CD4-positive, CD25-positive, alpha-beta regulatory T cell (primary cell): ENCODE measurements around the gene RNPEP. TPM values are rescaled to one million over a fixed set of nuclear protein-coding genes. Genes with fewer than 3 reads are reported as not detected.
"Not testable (repeated sequence)": the region's sequence is repeated elsewhere in the genome, so short reads cannot be mapped to it uniquely, and the experiment has no call there.

Experiments used
- ATAC-seq, 2 donors: fragments of 150-1000 bp; cut with Tn5 transposase; one replicate each; pipeline ENCODE4 v1.10.0; 2021; ENCODE audit warnings: low read depth in 2 of 2, moderate number of reproducible peaks in 2 of 2, moderate library complexity in 1 of 2
- DNase-seq, 3 donors: peaks; one replicate each; pipeline versions ENCODE4 v3.0.0 to v3.0.0-alpha.2; 2012 to 2022; ENCODE audit warnings: mixed read lengths in 1 of 3
- H3K27ac ChIP-seq: one replicate; pipeline ENCODE4 v1.7.0; 2013; ENCODE audit warnings: mild to moderate bottlenecking, low read length; ENCODE audit not compliant: insufficient read depth, poor library complexity, severe bottlenecking
- H3K27me3 ChIP-seq: one replicate; pipeline ENCODE4 v1.7.0; 2013; ENCODE audit warnings: low read length; ENCODE audit not compliant: control insufficient read depth, insufficient read depth
- H3K36me3 ChIP-seq: one replicate; pipeline ENCODE4 v1.7.0; 2013; ENCODE audit warnings: mild to moderate bottlenecking, low read length, moderate library complexity; ENCODE audit not compliant: control insufficient read depth, insufficient read depth
- H3K4me1 ChIP-seq: 2 replicates; pipeline ENCODE4 v1.7.0; 2013; ENCODE audit warnings: mild to moderate bottlenecking, low read length; ENCODE audit not compliant: insufficient read depth, control insufficient read depth, poor library complexity, severe bottlenecking
- H3K4me3 ChIP-seq: one replicate; pipeline ENCODE4 v1.7.0; 2013; ENCODE audit warnings: low read depth, mild to moderate bottlenecking, low read length, moderate library complexity
- H3K9me3 ChIP-seq, 2 experiments: 1 replicate in 1 of 2; 2 replicates in 1 of 2; pipeline ENCODE4 v1.7.0; 2013; ENCODE audit warnings: low read length in 2 of 2, mild to moderate bottlenecking in 1 of 2, moderate library complexity in 1 of 2; ENCODE audit not compliant: control insufficient read depth in 2 of 2
- H3K27ac Mint-ChIP-seq, 3 donors: one replicate each; pipeline ENCODE4 v1.8.0; 2020 to 2022; ENCODE audit warnings: mild to moderate bottlenecking in 3 of 3, mixed read lengths in 3 of 3, moderate library complexity in 2 of 3
- H3K27me3 Mint-ChIP-seq: one replicate; pipeline ENCODE4 v1.8.0; 2022; ENCODE audit warnings: mild to moderate bottlenecking, mixed read lengths
- H3K36me3 Mint-ChIP-seq: one replicate; pipeline ENCODE4 v1.8.0; 2020; ENCODE audit warnings: mixed read lengths
- H3K4me1 Mint-ChIP-seq, 4 donors: one replicate each; pipeline ENCODE4 v1.8.0; 2020 to 2022; ENCODE audit warnings: mixed read lengths in 4 of 4, mild to moderate bottlenecking in 1 of 4
- H3K4me3 Mint-ChIP-seq, 4 donors: one replicate each; pipeline ENCODE4 v1.8.0; 2020 to 2022; ENCODE audit warnings: mild to moderate bottlenecking in 4 of 4, mixed read lengths in 4 of 4, moderate library complexity in 3 of 4
- H3K9me3 Mint-ChIP-seq, 7 donors: one replicate each; pipeline ENCODE4 v1.8.0; 2020 to 2022; ENCODE audit warnings: mixed read lengths in 7 of 7, mild to moderate bottlenecking in 3 of 7, moderate library complexity in 2 of 7
- polyA plus RNA-seq, 4 donors: library from polyadenylated mRNA; unstranded; fragments of 300-500 nt; fragmentation: Illumina TruSeq; gene quantifications; one replicate each; pipeline ENCODE4 v1.2.3, GENCODE V29; 2021
- total RNA-seq: library from RNA; stranded (reverse); gene quantifications from one replicate; pipeline ENCODE4 v1.2.3, GENCODE V29; 2022

RNPEP gene, protein sequence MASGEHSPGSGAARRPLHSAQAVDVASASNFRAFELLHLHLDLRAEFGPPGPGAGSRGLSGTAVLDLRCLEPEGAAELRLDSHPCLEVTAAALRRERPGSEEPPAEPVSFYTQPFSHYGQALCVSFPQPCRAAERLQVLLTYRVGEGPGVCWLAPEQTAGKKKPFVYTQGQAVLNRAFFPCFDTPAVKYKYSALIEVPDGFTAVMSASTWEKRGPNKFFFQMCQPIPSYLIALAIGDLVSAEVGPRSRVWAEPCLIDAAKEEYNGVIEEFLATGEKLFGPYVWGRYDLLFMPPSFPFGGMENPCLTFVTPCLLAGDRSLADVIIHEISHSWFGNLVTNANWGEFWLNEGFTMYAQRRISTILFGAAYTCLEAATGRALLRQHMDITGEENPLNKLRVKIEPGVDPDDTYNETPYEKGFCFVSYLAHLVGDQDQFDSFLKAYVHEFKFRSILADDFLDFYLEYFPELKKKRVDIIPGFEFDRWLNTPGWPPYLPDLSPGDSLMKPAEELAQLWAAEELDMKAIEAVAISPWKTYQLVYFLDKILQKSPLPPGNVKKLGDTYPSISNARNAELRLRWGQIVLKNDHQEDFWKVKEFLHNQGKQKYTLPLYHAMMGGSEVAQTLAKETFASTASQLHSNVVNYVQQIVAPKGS
- 29.8 TPM for total RNA-seq
- 10 to 100 TPM; 31.0 to 51.2 (median 33.0) TPM for polyA plus RNA-seq

- Mint-ChIP-seq H3K27me3 (peaks cover 6% of the 10 kb centered on the region), H3K36me3 (peaks cover 5% of the 10 kb centered on the region), H3K27ac (peak within 1 kb of the TSS; percentile 95 to 99 (median 96)), H3K4me1 (peaks cover 12 to 31% (median 21%) of the 10 kb centered on the region in 4 donors), H3K4me3 (peak within 1 kb of the TSS; percentile 94 to 100 (median 98)), H3K9me3 (no peaks in the 10 kb centered on the region)
- peak; percentile 46 to 72 (median 62) for DNase-seq
- Histone ChIP-seq H3K27ac (peak within 1 kb of the TSS; percentile 62), H3K4me3 (peak within 1 kb of the TSS; percentile 77), H3K9me3 (no peaks in the 10 kb centered on the region), H3K36me3 (no peaks in the 10 kb centered on the region), H3K4me1 (peaks cover 13% of the 10 kb centered on the region), H3K27me3 (no peaks in the 10 kb centered on the region)
- ATAC-seq, result peak; percentile 82 to 84
Observed at GRCh38 chr1:201982623-201983379, at the start of gene RNPEP. Gene RNPEP (plus strand): TSS chr1:201982648. CDS start chr1:201982667, 19 bp downstream.

GRCh38 chr1:201933840-201934430 lies 48.5 kb upstream of the RNPEP start:
- H3K27me3 Mint-ChIP-seq, result peaks cover 35% of the 10 kb centered on the region
- Histone ChIP-seq H3K4me1 (no peaks in the 10 kb centered on the region), H3K9me3 (no peaks in the 10 kb centered on the region), H3K27ac (no peak overlapping the region), H3K27me3 (peaks cover 3% of the 10 kb centered on the region), H3K36me3 (no peaks in the 10 kb centered on the region), H3K4me3 (no peak overlapping the region)
- no peak overlapping the region for H3K27ac Mint-ChIP-seq
- DNase-seq (no peak), ATAC-seq (no peak)
- H3K4me3 Mint-ChIP-seq, result no peak overlapping the region
- H3K4me1 Mint-ChIP-seq, result no peaks in the 10 kb centered on the region
- no peaks in the 10 kb centered on the region for H3K36me3 Mint-ChIP-seq
- no peaks in the 10 kb centered on the region for H3K9me3 Mint-ChIP-seq

DNA sequence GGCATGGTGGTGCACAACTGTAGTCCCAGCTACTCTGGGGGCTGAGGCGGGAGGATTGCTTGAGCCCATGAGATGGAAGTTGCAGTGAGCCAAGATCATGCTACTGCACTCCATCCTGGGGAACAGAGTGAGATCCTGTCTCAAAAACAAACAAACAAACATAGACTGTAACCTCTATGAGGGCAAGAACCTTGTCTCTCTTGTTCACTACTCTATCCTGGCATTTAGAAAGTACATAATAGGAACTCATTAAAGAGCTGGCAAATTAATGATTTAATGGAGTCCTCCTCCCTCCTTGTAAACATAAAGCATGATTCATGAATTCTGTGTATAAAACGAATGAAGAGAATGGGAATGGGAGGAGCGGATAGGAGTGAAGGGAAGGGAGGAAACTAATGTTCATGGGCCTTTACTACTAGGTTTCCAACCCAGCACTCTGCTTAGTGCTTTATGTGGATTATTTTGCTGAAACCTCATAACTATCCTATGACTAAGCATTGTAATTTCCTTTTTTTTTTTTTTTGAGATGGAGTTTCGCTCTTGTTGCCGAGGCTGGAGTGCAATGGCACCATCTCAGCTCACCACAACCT lies 44.7 kb upstream of the RNPEP start:
- DNase-seq (no peak), ATAC-seq (no peak)
- Histone ChIP-seq H3K4me3 (no peak overlapping the region), H3K27me3 (no peaks in the 10 kb centered on the region), H3K36me3 (no peaks in the 10 kb centered on the region), H3K27ac (no peak overlapping the region), H3K4me1 (no peaks in the 10 kb centered on the region), H3K9me3 (no peaks in the 10 kb centered on the region)
- Mint-ChIP-seq H3K9me3 (no peaks in the 10 kb centered on the region), H3K36me3 (no peaks in the 10 kb centered on the region), H3K27ac (no peak overlapping the region), H3K4me1 (no peaks in the 10 kb centered on the region), H3K4me3 (no peak overlapping the region), H3K27me3 (peaks cover 42% of the 10 kb centered on the region)

- Histone ChIP-seq H3K4me1 (no peaks in the 10 kb centered on the region), H3K36me3 (no peaks in the 10 kb centered on the region), H3K9me3 (no peaks in the 10 kb centered on the region), H3K27me3 (peaks cover 3% of the 10 kb centered on the region), H3K4me3 (no peak overlapping the region), H3K27ac (no peak overlapping the region)
- H3K9me3 Mint-ChIP-seq, result no peaks in the 10 kb centered on the region
- no peak overlapping the region for H3K27ac Mint-ChIP-seq
- no peaks in the 10 kb centered on the region for H3K36me3 Mint-ChIP-seq
- peaks cover 50% of the 10 kb centered on the region for H3K27me3 Mint-ChIP-seq
- DNase-seq, result no peak
- no peaks in the 10 kb centered on the region for H3K4me1 Mint-ChIP-seq
- no peak overlapping the region for H3K4me3 Mint-ChIP-seq
- no peak for ATAC-seq
Observed at GRCh38 chr1:201938440-201939035, 43.9 kb upstream of the RNPEP start.

DNA sequence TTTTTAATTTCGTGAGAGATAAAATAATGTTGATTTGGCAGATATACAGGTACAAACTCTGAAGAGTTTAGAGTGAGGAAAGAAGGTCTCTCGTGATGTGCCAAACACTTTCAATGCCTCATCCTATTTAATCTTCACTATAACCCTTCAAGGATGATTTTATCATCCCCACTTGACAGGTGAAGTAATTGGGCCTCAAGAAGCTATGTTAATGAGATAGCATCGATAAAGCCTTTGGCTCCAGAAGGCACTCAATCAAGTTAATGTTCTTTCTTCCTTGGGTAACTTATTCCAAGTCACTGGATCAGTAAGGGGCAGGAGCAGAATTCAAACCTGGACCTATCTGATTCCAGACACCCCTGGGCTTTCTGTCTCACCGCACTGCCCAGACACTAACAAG lies 43.3 kb upstream of the RNPEP start:
- H3K36me3 Mint-ChIP-seq, result no peaks in the 10 kb centered on the region
- H3K27ac ChIP-seq, result no peak overlapping the region
- H3K27ac Mint-ChIP-seq, result no peak overlapping the region

GRCh38 chr1:201939574-201939973 lies 42.9 kb upstream of the RNPEP start:
- Mint-ChIP-seq H3K4me1 (no peaks in the 10 kb centered on the region), H3K27me3 (peaks cover 53% of the 10 kb centered on the region), H3K4me3 (no peak overlapping the region), H3K36me3 (no peaks in the 10 kb centered on the region), H3K27ac (no peak overlapping the region), H3K9me3 (no peaks in the 10 kb centered on the region)
- DNase-seq (no peak), ATAC-seq (no peak)
- Histone ChIP-seq H3K27me3 (peaks cover 9% of the 10 kb centered on the region), H3K9me3 (no peaks in the 10 kb centered on the region), H3K27ac (no peak overlapping the region), H3K4me3 (no peak overlapping the region), H3K4me1 (no peaks in the 10 kb centered on the region), H3K36me3 (no peaks in the 10 kb centered on the region)

More for the DNA sequence above, 43.3 kb upstream of the RNPEP start:
- Histone ChIP-seq H3K36me3 (no peaks in the 10 kb centered on the region), H3K4me3 (no peak overlapping the region), H3K4me1 (no peaks in the 10 kb centered on the region), H3K27me3 (peaks cover 9% of the 10 kb centered on the region), H3K9me3 (no peaks in the 10 kb centered on the region)
- DNase-seq (no peak), ATAC-seq (no peak)
- Mint-ChIP-seq H3K4me1 (no peaks in the 10 kb centered on the region), H3K9me3 (no peaks in the 10 kb centered on the region), H3K4me3 (no peak overlapping the region), H3K27me3 (peaks cover 53% of the 10 kb centered on the region)

GRCh38 chr1:201940316-201940715 lies 42.1 kb upstream of the RNPEP start:
- H3K27ac ChIP-seq, H3K27ac Mint-ChIP-seq, H3K9me3 ChIP-seq, H3K4me1 ChIP-seq, ATAC-seq, H3K4me1 Mint-ChIP-seq, DNase-seq, H3K36me3 Mint-ChIP-seq, H3K4me3 ChIP-seq, H3K9me3 Mint-ChIP-seq, H3K36me3 ChIP-seq, H3K4me3 Mint-ChIP-seq: not testable (repeated sequence)
- H3K27me3 ChIP-seq, result peaks cover 16% of the 10 kb centered on the region
- H3K27me3 Mint-ChIP-seq, result peaks cover 55% of the 10 kb centered on the region
